GM20000 (cell line): Measurements from ENCODE around the gene CBX3.
"Not testable (repeated sequence)": the region's sequence is repeated elsewhere in the genome, so short reads cannot be mapped to it uniquely, and the experiment has no call there.

ENCODE experiments used
- DNase-seq: peaks from one replicate; pipeline ENCODE4 v3.0.0; 2012; ENCODE audit warnings: low spot score
- CTCF ChIP-seq: IDR thresholded peaks from 2 replicates; pipeline ENCODE4 v1.5.1; 2012; ENCODE audit warnings: mild to moderate bottlenecking, control low read depth; ENCODE audit errors: extremely low read depth, missing control alignments

The CBX3 gene

GRCh38 chr7:26233902-26234511, 32.5 kb downstream of the CBX3 start:
- DNase-seq: no peak
- no peak for TF ChIP-seq CTCF

GRCh38 chr7:26237035-26237807, 35.7 kb downstream of the CBX3 start:
- no peak for TF ChIP-seq CTCF
- DNase-seq: no peak

GRCh38 chr7:26238032-26238431, 36.5 kb downstream of the CBX3 start:
- no peak for TF ChIP-seq CTCF
- DNase-seq: no peak

GRCh38 chr7:26245150-26245549, 43.6 kb downstream of the CBX3 start:
- no peak for TF ChIP-seq CTCF
- DNase-seq: no peak

- no peak for DNase-seq
- no peak for TF ChIP-seq CTCF
Observed at GRCh38 chr7:26250239-26250638, 48.7 kb downstream of the CBX3 start.

GRCh38 chr7:26261866-26262265, 60.3 kb downstream of the CBX3 start:
- DNase-seq: not testable (repeated sequence)
